ENCODE results near the gene SETD3.

Gene SETD3

DNA sequence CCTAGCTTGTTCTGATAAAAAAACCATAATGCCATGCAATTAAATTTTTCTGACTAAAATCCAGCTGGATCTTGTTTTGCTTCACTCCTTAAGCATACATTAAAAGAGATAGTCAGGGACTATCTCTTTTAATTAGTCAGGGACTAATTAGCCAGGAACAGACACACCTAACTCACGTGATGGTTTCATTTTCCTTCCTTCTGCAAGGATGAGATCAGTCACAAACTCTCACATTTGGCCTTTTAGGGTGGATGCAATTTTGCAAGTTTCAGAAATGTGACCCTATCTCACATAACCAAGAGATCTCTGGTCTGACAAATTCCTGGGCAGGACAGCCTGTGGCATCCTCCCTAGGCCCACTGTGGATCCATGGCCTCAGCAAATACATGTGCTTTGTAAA lies 62.4 kb downstream of the SETD3 start:
- no peak for DNase-seq

DNA sequence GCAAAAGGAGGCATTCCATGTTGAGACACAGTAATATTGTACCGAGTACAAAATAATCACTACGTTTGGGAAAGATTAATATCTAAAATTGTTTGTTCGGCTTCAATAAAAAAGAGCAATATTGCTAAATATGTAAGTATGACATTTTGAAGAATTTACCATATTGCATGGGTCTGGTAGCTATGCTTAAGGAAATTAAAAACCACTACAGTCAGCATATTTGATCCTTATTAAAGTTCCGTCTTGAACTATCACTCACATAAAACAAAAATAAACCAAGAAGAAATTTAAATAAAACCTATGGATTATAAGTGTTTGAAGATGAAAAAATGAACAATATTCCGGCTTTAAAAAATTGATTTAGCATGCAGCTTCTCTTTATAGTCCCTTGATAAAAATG lies 63.8 kb downstream of the SETD3 start:
- no peak for DNase-seq

DNA sequence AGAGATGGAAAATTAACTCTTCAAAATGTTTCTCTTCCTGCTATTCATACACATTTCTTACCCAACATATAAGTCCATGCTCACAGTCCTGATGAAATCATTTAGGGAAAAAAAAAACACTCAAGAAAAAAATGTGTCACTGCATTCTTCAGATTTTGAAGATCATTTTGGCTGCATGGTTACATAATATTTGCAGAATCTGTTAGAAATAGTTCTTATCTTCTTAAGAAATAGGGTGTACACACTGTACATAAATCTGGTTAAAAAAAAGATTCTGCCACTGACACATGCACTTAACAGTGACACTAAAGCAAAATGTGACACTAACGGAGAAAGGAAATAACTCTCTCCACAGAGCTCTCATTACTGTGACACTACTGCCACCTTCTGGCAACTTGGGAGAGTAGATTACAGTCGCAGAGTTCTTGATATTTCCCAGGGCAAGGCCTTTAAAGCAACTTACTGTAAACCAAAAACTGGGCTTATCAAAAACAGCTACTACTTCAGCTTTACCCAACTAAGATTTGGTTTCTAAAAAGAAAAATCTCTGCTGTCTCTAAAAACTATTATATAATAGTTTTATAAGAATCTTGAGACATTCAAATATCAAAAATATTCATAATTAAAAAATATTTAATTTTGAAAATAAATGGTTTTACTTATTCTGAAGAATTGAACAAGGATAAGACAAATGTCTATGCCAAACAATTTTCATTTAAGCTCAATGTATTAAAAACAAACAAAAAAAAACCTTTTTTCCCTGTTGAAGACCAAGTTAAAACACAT lies 65.0 kb downstream of the SETD3 start:
- peak; percentile 81 for DNase-seq

DNA sequence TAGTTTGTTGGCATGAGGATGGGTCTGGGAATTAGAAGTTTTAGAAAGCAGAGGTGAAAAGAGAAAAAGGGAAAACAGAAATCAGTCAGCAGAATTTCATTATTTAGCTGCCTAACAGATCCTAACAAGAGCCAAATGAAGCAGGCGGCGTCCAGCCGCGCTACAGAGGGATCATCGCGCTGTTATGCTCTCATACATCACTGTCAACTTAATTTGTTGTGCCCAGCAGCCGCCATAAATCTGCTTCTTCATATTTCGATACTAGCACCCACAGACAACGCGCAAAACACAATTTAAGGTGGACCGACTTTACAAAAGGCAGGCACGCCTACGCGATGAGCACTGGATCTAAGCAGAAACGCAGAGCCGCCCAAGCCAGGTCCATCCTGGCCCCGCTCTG lies 66.7 kb downstream of the SETD3 start:
- no peak for DNase-seq

DNA sequence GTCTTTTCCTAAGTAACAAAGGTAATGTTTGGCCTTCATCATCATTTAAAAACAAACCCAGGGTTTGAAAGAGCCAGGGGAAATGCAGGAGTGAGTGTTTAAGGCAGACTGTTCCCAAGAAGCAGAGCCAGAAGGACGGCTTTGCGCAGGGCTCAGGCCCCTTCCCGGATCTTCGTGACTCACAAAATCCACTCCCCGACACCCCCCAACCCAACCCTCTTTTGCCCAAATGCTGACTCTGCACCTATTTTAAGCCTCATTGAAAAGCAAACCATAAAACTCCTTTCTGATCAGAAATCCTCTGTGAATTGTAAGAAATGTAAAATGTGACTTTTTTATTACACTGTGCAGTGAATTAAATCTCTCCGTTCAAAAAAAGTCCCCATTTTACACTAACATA lies 67.5 kb downstream of the SETD3 start:
- DNase-seq: no peak

DNA sequence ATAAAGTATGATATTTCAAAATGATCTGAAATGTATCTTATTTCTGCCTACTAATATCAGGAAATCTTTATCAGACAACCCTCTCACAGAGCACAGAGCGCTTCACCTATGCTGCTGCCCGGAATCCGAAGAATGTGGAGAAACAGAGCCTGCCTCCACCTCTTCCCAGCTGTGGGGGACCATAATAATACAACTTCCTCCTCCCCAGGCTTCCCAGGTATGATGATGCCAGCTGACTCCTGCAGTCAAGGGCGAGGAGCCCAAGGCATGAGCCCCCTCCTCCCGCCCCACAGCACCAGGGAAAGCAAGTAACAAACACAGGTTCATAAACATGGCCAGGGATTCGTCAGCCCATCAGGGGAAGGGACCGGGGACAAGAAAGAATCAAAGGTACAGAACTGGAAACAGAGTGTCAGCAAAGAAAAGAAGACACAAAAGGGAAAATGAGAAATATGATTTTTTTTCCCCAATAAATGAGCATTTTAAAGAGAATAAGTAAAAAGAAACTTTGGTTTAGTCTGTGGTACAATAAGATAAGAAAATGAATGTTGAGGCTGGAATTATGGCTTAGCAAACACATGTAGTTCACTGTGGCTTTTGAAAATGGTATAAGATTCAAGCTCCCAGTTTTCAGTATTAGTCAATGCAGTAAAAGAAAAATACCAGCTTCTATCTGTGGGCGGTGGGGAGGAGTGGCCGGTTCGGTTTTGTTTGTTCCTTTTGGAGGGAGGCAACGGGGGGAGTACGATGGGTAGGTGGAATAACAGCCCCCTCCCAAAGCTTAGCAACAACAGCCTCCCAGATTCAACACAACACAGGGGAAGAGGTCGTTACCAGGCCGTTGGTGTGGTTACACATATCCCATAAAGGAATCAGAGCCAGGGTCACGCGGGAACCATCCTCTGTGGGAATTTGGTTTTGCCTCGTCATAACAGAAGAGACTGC lies 68.3 kb downstream of the SETD3 start:
- DNase-seq: no peak

DNA sequence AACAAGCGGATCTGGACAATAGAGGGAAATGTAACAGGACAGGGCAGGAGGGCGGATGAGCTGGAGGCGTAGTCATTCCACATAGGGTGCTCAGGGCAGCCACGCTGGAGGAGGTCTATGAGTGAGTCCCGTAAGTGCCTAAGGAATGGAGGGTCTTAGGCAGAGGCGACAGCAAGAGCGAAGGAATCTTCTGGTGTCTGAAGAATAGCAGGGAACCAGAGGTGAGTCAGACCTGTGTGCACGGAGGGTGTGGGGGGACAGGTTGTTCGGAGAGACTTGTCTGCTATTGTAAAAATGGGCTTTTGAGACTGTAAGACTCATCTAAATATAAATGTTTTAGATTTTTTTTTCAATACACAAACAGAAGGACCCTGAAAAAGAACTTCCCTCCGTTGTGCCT lies 70.6 kb downstream of the SETD3 start:
- DNase-seq: no peak

DNA sequence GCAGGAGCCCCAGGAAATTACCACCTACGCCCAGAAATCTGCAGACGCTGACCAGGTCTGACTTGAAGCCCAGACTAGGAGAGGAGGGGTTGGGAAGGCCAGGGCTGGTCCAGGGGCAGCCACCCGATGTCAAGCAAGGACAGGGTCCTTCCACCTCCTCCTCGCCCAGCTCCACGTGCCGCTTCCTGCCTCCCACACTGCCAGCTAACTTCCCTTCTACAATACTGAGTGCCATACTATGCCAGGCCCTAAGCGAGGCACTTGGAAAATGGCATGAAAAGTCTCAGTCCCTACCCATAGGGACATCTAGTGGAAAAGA lies 71.7 kb downstream of the SETD3 start:
- DNase-seq: no peak

DNA sequence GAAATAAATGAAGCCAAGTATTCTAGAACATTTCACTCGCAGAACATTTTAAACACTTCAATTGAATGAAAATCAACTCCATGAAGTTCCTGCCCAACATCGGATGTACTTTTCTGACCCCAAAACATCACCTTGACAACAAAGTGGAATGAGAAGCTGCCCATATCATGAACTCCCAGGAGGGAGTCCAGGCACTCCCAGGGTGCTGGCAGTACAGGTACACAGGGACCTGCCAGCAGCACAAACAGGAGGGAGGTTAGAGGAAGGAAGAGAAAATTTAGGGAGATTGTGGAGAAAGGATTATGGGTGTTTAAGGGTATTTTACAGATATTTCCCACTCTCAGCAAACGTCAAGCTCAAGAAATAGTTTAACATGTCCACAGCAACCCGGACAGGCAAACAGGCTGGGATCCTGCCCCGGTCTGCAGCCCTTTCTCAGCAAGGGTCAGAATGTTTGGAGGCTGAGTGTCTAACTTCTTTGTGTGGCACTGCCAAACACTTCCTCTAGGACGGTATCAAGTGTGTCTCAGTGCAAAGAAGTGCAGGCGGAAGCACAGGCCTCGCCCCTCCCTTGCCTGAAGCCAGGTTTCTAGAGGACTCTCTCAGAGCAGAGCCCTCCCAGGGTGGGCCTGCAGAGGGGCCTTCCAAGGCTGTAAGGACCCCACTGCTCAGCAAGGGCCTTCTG lies 72.2 kb downstream of the SETD3 start:
- no peak for DNase-seq

DNA sequence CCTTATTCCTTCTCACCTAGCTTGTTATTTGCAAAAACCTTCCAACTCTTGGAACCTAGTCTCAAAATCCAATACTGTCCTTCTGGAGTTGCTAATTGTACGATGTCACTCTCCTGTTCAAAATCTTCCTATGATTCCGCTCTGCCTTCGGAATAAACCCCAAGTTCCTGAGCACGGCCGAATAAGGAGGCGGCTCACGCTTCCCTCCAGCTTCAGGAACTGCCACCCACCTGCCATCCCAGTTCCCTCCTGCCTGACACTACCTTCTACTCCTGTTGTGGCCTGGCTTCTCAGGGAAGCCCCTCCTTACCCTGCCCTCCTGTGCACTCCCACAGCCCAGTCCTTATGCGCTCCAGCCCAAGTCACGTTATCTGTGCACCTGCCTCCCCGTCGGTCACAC lies 73.2 kb downstream of the SETD3 start:
- DNase-seq: no peak

DNA sequence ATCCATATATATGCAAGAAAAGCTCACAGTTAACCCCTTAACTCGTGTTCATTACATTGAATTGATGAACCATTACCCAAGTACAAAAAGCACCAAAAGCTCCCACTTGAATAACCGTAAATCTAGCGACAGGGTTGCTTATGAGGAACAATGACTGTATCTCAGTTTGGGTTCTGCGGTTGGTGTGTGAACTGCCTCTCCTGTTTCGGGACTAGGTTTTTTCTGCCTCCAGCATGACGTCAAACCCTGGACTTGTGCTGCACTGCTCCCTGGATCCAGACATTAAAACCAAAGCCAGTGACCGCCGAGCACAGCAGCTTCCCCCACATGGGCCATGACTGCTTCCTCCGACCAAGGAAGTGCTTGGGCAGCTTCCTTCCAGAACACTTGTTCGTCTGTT lies 77.7 kb downstream of the SETD3 start:
- no peak for DNase-seq

DNA sequence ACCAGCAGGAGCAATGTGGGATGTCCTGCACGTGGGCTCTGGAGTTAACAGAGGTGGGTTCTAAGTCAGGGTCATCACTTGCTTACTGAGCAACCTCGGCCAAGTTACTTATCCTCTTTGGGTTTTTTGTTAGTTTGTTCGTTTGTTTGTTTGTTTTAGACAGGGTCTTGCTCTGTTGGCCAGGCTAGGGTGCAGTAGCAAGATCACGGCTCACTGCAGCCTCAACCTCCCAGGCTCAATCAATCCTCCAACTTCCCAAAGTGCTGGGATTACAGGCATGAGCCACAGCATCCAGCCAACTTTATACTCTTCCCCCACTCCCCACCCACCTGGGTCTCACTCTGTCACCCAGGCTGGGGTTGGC lies 78.4 kb downstream of the SETD3 start:
- DNase-seq: no peak

DNA sequence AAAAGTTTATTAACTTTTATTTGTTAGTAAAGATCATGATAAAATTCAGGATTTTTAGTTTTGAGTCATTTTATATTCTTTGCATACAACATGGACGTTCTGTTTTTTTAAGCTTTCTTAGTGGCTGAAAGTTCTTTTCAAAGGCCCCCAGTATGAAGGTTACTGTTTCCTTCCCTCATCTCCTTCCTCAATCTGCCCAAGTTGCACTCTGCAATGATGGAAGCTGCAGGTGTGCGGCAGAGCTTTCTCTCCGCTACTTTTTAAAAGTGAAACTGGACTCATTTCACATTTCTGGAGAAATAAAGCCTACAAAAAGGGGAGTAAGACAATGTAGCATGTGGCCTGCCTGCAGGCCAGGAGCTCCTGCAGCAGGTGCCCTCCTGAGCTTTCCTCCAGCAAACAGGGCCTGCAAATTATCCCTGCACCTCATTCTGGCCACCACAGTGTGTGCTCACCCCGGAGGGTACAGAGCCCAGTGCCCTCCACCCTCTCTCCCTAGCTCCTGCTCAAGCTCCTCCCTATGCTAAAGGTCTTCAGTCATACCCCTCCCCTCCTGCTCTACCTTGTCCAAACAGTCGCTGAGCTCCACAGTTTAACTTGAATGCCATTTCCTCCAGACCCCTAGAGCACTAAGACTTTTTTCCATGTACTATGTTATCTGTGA lies 78.9 kb downstream of the SETD3 start:
- no peak for DNase-seq

DNA sequence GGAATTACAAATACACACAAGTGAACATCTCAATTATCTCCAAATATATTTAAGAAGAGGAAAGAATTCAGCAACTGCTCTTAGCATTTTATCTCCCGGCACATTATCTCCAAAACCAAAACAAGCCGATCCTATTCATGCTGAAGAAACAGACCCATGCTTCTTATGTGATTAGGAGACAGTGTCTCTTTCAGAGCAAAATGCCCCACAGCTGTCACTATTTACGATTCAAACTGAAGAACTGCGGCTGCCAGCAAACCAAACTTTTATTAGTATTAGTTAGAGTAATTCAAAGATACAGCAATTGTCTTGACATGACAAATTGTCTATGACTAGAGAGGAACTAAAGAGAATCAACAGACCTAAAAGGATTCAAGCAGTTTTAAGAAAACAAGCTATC lies 79.4 kb downstream of the SETD3 start:
- DNase-seq: no peak

DNA sequence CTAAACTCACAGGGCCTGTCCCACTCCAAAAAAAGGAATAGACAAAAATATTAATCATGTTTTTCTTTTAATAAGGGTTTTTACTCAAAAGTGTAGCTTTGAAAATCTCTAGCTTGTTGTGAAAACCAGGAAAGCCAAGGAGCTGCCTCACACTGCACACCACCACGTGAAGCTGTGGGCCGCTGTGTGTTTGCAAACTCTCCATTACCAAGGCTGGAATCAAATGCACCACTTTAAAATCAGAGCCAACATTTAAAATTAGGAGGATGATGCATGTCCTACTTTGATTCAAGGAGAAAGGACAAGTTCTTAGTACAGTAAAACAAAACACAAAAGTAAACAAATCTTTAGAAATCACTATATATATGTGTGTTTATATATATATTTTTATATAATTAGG lies 83.0 kb downstream of the SETD3 start:
- no peak for DNase-seq

DNA sequence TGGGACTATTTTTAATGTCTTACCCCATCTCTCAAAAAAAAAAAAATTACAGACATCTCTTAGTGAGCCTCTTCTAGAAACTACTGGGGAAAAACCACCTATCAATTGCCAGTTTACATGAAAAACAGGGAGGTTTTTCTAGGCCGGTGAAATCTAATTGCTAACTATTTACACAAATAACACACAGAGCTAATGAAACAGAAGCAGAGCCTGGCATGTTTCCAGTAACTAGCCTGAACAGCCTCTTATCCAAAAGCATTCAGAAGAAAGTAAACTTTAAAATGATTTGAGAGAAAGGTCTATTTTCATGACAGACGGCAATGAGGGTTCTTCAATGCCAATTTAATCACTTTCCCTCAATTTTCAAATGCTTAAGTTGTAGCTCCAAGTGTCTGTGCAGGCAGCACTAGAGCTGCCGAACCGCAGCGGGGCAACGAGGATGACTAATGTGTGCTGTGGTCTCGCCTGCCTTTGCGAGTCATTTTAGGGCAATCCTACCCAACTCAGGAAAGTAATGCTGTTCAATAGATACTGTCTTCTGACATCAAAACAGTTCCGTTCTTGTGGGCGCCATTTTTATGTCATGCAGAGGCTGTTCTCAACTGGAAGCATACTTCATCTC lies 84.6 kb downstream of the SETD3 start:
- DNase-seq: peak; percentile 73

DNA sequence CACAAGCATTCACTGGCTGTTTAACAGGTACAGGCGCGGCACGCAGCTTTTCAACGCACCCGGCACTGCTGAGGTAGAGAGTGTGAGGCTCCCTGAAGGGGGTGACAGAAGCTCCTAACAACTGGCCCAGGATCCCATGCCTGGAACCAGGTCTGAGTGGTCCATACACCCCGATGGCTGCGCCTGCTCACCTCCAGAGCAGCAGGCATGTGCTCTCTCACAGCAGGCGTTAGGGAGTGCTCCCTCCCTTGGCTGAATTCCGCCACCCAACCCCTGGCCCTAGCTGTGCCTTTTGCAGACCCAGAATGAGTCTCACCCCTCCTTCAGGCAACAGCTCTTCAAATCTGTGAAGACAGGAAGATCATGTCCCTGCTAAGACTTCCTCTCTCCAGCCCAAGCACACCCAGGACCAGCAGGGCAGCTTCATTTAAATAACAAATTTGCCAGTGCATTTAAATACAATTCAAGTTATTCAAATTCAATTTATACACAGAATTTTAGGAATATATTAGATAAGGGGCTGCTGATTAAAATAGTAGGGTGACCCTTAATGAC lies 86.0 kb downstream of the SETD3 start:
- no peak for DNase-seq

DNA sequence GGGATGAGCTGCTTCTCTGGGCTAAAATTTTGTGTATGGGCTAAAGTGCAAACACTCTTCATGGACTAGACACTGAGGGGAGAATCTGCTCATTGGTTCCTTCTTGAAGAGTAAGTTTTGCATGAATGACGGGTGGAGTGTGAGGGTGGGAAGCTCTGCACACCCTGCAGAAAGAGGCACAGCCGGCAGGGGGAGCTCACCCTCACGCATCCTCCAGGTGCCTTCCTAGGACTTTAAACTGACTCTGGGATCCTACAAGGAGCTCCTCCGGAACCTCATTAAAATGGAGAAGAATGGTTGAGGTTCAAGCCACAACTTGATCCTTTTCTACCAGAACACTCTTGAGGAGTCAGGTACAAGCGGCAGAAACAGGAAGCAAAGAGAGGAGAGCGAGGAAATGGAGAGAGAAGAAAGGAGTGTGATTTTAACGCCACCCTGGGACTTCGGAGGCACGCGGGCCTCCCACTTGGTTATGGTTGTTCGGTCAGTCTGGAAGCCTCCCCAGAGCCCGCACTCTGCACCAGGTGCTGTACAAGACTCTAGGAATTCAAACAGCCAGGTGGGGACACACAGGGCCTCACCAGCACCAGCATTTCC lies 87.5 kb downstream of the SETD3 start:
- DNase-seq: peak; percentile 46

DNA sequence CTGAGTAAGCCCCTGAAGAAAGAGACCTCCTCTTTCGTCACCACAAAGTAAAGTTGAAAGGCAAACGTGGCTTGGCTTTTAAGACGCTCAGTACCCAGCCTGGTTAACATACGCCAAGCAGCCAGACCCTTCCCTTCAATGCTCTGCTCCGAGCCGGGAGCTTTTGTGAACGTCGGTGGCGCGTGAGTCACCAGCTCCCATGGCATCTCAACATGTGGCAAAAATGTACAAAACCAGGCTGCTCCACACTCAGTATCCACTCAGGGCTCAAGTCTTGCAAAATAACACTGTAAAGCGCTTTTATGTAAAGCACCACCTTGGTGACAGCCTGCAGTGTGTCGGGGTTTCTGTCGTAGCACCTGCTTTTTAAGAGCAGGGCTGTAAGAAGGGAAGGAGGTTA lies 89.0 kb downstream of the SETD3 start:
- DNase-seq: peak; percentile 64

DNA sequence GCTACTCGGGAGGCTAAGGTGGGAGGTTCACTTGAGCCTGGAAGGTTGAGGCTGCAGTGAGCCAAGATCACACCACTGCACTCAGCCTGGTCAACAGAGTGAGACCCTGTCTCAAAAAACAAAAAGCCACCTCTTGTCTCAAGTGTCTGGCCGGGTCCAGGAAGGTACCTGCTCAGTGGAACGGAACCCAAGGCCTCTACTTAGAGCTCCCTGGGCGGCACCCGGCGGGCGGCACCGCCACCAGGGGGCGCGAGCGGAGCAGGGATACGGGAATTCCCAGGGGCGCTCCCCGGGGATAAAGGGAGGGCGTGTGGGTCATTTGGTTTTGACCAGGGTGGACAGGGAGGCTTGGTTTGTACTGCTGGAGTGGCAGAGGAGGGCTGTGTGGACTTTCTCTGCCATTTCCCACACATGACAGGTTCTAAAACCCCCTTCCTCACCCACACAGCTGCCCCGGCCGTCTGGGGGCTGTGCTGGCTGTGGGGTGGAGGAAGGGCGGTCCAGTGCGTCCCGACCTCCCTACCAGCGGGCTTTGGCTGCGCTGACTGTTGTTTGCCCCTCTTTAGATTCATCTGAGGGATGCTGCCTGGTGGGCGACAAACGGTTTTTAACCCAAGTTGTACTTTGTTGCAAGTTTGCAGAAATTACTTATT lies 91.4 kb downstream of the SETD3 start:
- peak; percentile 55 for DNase-seq

DNA sequence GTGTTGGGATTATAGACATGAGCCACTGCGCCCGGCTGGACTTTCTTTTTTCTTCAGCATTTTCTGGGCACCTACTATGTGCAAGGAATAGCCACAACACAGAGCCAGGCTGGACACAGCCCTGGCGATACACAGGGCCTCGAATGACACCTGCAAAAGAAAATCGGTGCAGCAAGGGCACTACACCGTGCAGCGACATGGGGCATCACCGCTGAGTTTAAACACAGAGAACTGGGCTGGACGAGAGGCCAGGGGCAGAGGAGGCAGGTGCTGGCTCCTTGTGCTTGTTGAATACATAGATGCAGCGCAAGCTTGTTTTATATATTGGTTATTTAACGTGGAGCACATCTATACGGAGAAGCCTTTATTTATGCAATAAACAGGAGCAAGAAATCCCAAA lies 92.4 kb downstream of the SETD3 start:
- DNase-seq: no peak

DNA sequence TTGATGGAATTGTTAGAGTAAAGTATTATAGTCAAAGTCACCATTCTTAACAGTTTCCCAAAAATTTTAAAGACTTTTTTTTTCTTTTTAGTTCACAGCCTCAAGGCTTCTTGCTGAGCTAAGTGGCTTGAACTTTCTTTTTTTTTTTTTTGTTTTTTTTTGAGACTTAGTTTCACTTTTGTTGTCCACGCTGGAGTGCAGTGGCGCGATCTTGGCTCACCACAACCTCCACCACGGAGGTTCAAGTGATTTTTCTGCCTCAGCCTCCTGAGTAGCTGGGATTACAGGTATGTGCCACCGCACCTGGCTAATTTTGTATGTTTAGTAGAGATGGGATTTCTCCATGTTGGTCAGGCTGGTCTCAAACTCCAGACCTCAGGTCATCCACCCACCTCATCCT lies 92.8 kb downstream of the SETD3 start:
- DNase-seq: no peak

Data from EL (cell line).